SU-DHL-6 (cell line): Measurements from ENCODE around the gene PICALM.

ENCODE experiments used
- EZH2phosphoT487 ChIP-seq: fragments of 200-600 bp; sonication (generic), shearing (Covaris generic); conservative IDR thresholded peaks from 2 replicates; pipeline ENCODE4 v1.6.1; 2018; ENCODE audit warnings: mild to moderate bottlenecking, antibody characterized with exemption, low read length, moderate library complexity, mixed read lengths
- TF ChIP-seq, protein P1 (sequence below): fragments of 200-600 bp; sonication (generic); IDR thresholded peaks from one replicate; pipeline ENCODE4 v1.5.1; 2017; ENCODE audit warnings: antibody characterized with exemption, mild to moderate bottlenecking, low read length, moderate library complexity; ENCODE audit not compliant: insufficient read depth, poor library complexity, severe bottlenecking

DNA sequence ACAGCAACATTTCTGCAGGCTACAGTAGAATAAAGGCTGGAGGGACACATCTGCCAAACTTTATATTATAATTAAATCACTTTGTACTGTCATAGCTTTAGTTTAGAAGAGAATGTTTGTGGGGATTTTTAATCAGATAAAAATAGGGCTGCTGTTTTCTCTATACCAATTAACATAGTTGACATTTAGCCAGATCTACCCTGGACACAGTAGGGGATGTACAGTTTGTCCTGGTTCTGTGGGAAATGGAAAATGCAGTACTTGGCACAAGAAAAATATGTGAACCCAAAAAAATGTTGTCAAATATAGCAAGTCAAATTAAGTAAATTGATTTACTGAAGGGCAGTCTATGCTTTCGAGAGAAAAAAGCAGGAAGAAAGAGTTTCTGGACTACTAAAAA lies 20.8 kb upstream of the PICALM start:
- TF ChIP-seq, protein P1, sequence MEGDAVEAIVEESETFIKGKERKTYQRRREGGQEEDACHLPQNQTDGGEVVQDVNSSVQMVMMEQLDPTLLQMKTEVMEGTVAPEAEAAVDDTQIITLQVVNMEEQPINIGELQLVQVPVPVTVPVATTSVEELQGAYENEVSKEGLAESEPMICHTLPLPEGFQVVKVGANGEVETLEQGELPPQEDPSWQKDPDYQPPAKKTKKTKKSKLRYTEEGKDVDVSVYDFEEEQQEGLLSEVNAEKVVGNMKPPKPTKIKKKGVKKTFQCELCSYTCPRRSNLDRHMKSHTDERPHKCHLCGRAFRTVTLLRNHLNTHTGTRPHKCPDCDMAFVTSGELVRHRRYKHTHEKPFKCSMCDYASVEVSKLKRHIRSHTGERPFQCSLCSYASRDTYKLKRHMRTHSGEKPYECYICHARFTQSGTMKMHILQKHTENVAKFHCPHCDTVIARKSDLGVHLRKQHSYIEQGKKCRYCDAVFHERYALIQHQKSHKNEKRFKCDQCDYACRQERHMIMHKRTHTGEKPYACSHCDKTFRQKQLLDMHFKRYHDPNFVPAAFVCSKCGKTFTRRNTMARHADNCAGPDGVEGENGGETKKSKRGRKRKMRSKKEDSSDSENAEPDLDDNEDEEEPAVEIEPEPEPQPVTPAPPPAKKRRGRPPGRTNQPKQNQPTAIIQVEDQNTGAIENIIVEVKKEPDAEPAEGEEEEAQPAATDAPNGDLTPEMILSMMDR = no peak
- no peak for TF ChIP-seq EZH2phosphoT487
